ENCODE data around the gene CCNH.

Gene CCNH

DNA sequence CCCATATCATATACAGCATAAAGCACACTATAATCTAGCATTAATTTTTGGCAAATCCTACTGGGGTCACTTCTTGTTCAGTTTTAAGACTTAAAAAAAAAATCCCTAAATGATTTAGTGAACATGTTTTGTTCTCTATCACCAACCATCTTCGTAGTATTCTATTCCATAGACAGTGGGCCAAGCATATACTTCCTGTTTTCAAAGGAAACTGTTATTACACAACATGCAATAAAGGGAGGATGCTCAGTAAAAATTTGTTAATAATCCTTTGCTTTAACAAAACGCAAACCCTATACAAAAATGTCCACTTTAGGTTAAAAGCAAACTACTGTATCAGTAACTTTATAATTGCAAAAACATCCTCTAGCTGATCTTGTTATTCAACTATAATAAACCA, 13.0 kb downstream of the CCNH start:
- H3K36me3 ChIP-seq (ENCODE audit: insufficient read depth, low read length), result peaks cover 94% of the 10 kb centered on the region
- no peaks in the 10 kb centered on the region for H3K9me3 ChIP-seq (ENCODE audit: low read depth, low read length)
- no peak for DNase-seq (ENCODE audit: low read depth, low spot score)
- H3K9ac ChIP-seq (ENCODE audit: insufficient read length), result no peak overlapping the region
- no peak overlapping the region for H3K27ac ChIP-seq
- H3K4me3 ChIP-seq, result no peak overlapping the region
- TF ChIP-seq EZH2 (IDR thresholded peaks at IDR 0.05), result no peak
- TF ChIP-seq FOXP2 (optimal IDR thresholded peaks at IDR 0.05; ENCODE audit: control extremely low read depth, extremely low read length, insufficient read depth), result no peak
- TF ChIP-seq POLR2AphosphoS5 (IDR thresholded peaks at IDR 0.05; ENCODE audit: borderline replicate concordance, low read depth, low read length), result no peak

DNA sequence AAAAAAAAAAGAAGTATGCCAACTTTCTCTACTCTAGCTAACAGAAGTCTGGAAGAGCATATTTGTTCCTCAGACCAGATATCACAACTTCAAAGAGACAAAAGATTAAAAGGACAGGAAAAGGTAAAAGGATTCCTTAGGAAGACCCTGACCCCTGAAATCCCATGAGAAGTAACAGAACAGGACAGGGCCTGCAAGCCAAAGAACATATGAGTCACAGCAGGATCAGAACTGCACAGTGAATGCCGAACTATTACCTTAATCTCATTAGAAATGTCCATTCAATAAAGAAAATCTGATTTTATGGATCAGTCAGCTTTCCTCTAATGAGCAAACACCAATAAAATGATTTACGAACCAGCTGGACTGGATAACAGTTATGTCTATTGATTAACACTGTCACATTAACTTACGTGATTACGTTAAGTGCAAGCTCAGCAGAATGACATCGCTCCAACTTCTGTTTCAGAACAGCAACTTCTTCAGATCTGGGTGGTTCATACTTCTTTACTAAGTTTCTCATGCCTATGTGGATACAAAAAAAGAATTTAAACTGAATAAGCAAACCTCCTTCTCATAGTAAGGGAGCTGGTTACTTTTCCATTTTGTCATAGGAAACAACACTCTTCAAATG, 13.6 kb downstream of the CCNH start:
- TF ChIP-seq FOXP2 (optimal IDR thresholded peaks at IDR 0.05; ENCODE audit: control extremely low read depth, extremely low read length, insufficient read depth), result no peak
- no peak for TF ChIP-seq POLR2AphosphoS5 (IDR thresholded peaks at IDR 0.05; ENCODE audit: borderline replicate concordance, low read depth, low read length)
- no peak for TF ChIP-seq EZH2 (IDR thresholded peaks at IDR 0.05)
- H3K9ac ChIP-seq (ENCODE audit: insufficient read length), result no peak overlapping the region
- no peak overlapping the region for H3K4me3 ChIP-seq
- peaks cover 94% of the 10 kb centered on the region for H3K36me3 ChIP-seq (ENCODE audit: insufficient read depth, low read length)
- H3K9me3 ChIP-seq (ENCODE audit: low read depth, low read length), result no peaks in the 10 kb centered on the region
- no peak for DNase-seq (ENCODE audit: low read depth, low spot score)
- no peak overlapping the region for H3K27ac ChIP-seq

DNA sequence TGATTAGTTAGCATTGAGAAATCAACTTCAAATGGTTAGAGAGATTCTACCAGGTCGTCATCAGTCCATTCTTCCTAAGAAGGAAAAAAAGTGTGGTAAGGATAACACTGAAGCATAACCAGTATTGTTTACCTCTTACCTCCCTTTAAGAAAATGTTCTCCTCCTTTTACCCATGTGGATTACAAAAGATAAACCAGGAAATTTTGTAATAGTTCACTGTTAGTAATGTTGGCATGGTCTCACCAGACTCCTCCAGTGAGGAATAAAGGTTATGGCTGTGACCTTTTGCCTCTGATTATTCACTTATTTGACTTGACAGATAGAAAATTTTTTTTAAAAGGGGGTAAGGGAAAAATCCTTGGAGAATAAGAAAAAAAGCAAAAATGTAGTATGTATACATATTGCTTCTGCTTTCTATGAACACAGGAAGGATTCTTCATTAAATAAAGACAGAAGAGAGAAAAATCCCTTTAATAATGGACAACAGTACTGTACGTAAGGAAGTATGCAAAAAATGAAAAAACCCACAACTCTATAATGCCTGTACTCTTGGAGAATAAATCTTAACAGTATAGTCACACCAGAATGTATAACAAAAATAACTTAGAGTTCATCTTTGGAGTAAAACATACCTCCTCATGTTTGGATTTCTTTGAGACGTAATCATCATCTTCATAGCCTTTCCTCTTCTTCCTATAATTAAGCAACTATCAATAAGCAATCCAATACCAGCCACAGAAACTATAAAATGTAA, 18.1 kb downstream of the CCNH start:
- Histone ChIP-seq H3K36me3 (ENCODE audit: insufficient read depth, low read length) (peaks cover 97% of the 10 kb centered on the region), H3K9me3 (ENCODE audit: low read depth, low read length) (no peaks in the 10 kb centered on the region), H3K27ac (no peak overlapping the region), H3K9ac (ENCODE audit: insufficient read length) (no peak overlapping the region), H3K4me3 (no peak overlapping the region)
- DNase-seq (ENCODE audit: low read depth, low spot score), result no peak
- TF ChIP-seq FOXP2 (optimal IDR thresholded peaks at IDR 0.05; ENCODE audit: control extremely low read depth, extremely low read length, insufficient read depth) (no peak), POLR2AphosphoS5 (IDR thresholded peaks at IDR 0.05; ENCODE audit: borderline replicate concordance, low read depth, low read length) (no peak), EZH2 (IDR thresholded peaks at IDR 0.05) (no peak)

DNA sequence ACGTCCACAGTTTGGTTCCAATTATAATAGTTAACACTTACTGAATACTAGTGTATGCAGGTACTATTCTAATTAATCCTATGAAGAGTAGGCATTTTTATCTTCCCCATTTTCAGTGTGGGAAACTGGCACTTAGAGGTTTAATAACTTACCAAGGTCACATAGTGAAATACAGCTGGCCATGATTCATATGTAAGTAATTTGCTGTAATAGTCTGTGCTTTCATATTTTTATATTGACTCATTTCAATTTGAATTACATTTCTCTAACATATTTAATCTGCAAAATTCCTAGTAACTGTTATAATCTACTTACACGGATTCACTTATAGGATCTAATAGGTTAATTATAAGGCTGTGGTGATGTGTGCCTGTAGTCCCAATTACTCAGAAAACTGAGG, 19.4 kb downstream of the CCNH start:
- H3K36me3 ChIP-seq (ENCODE audit: insufficient read depth, low read length), result peaks cover 95% of the 10 kb centered on the region
- no peak overlapping the region for H3K9ac ChIP-seq (ENCODE audit: insufficient read length)
- H3K4me3 ChIP-seq, result no peak overlapping the region
- no peak overlapping the region for H3K27ac ChIP-seq
- no peaks in the 10 kb centered on the region for H3K9me3 ChIP-seq (ENCODE audit: low read depth, low read length)
- DNase-seq (ENCODE audit: low read depth, low spot score), result no peak
- TF ChIP-seq EZH2 (IDR thresholded peaks at IDR 0.05) (no peak), POLR2AphosphoS5 (IDR thresholded peaks at IDR 0.05; ENCODE audit: borderline replicate concordance, low read depth, low read length) (no peak), FOXP2 (optimal IDR thresholded peaks at IDR 0.05; ENCODE audit: control extremely low read depth, extremely low read length, insufficient read depth) (no peak)

DNA sequence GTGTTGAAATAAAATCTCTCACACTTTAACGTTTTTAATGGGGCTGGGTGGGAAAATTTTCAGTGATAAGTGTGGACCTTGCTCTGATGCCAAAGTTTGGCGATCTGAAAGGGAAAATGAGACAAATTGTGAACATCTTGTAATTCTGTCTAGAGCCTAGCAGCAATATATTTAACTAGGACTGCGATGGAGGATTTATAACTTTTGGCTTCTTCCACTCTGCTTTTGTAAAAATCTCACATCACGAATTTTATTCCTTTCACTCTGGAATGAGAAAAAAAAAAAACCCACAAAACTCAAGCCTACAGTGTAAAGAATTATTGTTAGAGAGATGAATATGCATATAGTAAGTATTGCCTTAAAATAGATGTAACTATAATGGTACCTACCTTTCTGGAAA, 19.9 kb downstream of the CCNH start:
- H3K9me3 ChIP-seq (ENCODE audit: low read depth, low read length), result no peaks in the 10 kb centered on the region
- no peak overlapping the region for H3K27ac ChIP-seq
- peaks cover 95% of the 10 kb centered on the region for H3K36me3 ChIP-seq (ENCODE audit: insufficient read depth, low read length)
- DNase-seq (ENCODE audit: low read depth, low spot score), result no peak
- no peak overlapping the region for H3K9ac ChIP-seq (ENCODE audit: insufficient read length)
- TF ChIP-seq POLR2AphosphoS5 (IDR thresholded peaks at IDR 0.05; ENCODE audit: borderline replicate concordance, low read depth, low read length), result no peak
- TF ChIP-seq EZH2 (IDR thresholded peaks at IDR 0.05), result no peak
- no peak for TF ChIP-seq FOXP2 (optimal IDR thresholded peaks at IDR 0.05; ENCODE audit: control extremely low read depth, extremely low read length, insufficient read depth)
- H3K4me3 ChIP-seq, result no peak overlapping the region

DNA sequence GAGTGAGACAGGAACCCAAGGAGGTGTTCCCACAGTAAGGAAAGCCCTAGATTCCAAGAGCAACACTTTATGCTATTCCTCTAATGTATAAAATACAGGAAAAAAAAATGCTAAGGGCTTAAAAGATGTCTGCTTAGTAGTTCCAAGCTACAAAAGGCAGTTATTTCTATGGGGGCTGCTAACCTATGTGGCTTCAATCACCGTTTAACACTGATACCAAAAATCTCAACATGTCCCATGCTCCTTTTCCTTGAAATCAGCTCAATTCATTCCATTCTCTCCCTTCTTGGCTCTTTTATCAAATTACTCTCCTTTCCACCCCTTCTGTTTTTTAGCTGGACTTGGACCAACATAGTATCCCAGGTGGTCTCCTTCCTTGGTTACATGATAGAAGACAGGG, 20.6 kb downstream of the CCNH start:
- Histone ChIP-seq H3K9ac (ENCODE audit: insufficient read length) (no peak overlapping the region), H3K4me3 (no peak overlapping the region), H3K27ac (no peak overlapping the region), H3K36me3 (ENCODE audit: insufficient read depth, low read length) (peaks cover 96% of the 10 kb centered on the region), H3K9me3 (ENCODE audit: low read depth, low read length) (no peaks in the 10 kb centered on the region)
- TF ChIP-seq FOXP2 (optimal IDR thresholded peaks at IDR 0.05; ENCODE audit: control extremely low read depth, extremely low read length, insufficient read depth), result no peak
- TF ChIP-seq POLR2AphosphoS5 (IDR thresholded peaks at IDR 0.05; ENCODE audit: borderline replicate concordance, low read depth, low read length), result no peak
- no peak for TF ChIP-seq EZH2 (IDR thresholded peaks at IDR 0.05)
- no peak for DNase-seq (ENCODE audit: low read depth, low spot score)

DNA sequence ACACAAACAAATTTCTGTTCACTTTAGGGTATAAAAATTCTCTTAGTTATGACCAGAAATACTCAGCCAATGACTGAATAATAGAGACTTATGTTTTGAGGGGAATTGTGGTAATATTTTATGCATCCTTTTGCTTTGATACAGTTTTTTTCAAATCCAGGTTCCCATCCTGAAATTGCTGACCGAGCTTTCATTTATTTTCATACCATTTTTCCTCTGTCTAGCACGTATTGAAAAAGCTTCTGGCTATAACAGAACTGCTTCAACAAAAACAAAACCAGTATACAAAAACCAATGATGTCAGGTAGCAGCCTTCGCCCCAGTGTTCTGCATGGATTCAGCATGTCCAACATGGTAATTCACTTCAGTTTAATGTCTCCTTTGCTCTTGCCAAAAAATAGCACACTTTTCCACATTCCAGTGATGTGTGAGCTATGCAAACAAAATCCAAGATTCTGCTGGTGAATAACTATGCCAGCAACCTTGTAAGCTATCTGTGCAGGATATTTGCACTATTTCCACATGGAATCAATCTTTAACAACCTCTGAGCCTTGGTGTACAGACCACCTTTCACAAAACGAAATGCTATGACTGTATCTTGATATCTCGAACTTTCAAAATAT, 22.0 kb downstream of the CCNH start:
- TF ChIP-seq POLR2AphosphoS5 (IDR thresholded peaks at IDR 0.05; ENCODE audit: borderline replicate concordance, low read depth, low read length) (no peak), EZH2 (IDR thresholded peaks at IDR 0.05) (no peak), FOXP2 (optimal IDR thresholded peaks at IDR 0.05; ENCODE audit: control extremely low read depth, extremely low read length, insufficient read depth) (no peak)
- Histone ChIP-seq H3K9me3 (ENCODE audit: low read depth, low read length) (no peaks in the 10 kb centered on the region), H3K36me3 (ENCODE audit: insufficient read depth, low read length) (peaks cover 97% of the 10 kb centered on the region), H3K4me3 (no peak overlapping the region), H3K27ac (no peak overlapping the region), H3K9ac (ENCODE audit: insufficient read length) (no peak overlapping the region)
- no peak for DNase-seq (ENCODE audit: low read depth, low spot score)

DNA sequence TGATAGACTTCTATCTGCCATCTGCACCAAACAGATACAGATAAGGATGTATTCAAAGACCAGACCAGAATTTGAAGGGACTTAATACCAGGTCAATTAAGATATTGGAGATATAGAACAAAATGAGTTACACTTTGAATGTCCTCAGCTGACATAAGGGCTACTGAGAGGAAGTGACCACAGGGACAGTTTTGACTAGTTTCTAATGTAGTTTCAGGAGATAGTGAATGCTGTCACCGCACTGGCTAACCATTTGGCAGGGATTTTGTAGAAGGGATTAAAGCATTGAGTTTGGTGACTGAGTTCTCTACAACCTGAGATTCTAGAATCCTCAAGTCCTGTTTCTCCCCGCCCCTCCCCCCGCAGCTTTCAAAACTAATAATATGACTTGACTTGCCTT, 22.7 kb downstream of the CCNH start:
- no peak overlapping the region for H3K27ac ChIP-seq
- TF ChIP-seq FOXP2 (optimal IDR thresholded peaks at IDR 0.05; ENCODE audit: control extremely low read depth, extremely low read length, insufficient read depth) (no peak), POLR2AphosphoS5 (IDR thresholded peaks at IDR 0.05; ENCODE audit: borderline replicate concordance, low read depth, low read length) (no peak), EZH2 (IDR thresholded peaks at IDR 0.05) (no peak)
- peaks cover 95% of the 10 kb centered on the region for H3K36me3 ChIP-seq (ENCODE audit: insufficient read depth, low read length)
- DNase-seq (ENCODE audit: low read depth, low spot score), result no peak
- H3K9ac ChIP-seq (ENCODE audit: insufficient read length), result no peak overlapping the region
- no peaks in the 10 kb centered on the region for H3K9me3 ChIP-seq (ENCODE audit: low read depth, low read length)
- H3K4me3 ChIP-seq, result no peak overlapping the region

Measured in SK-N-MC (cell line).